HCT116 (cell line): ENCODE data around the gene PIK3IP1.

Experiments
- ELF1 ChIP-seq: IDR thresholded peaks from 2 replicates; pipeline ENCODE4 v1.6.1; 2012; ENCODE audit warnings: low read depth, borderline replicate concordance
- JUND ChIP-seq: IDR thresholded peaks from 2 replicates; pipeline ENCODE4 v1.6.1; 2012
- POLR2A ChIP-seq: IDR thresholded peaks from 2 replicates; pipeline ENCODE4 v1.7.0; 2011; ENCODE audit warnings: borderline replicate concordance; ENCODE audit not compliant: insufficient read depth, insufficient read length; ENCODE audit errors: extremely low read depth
- POLR2AphosphoS5 ChIP-seq: IDR thresholded peaks from 2 replicates; pipeline ENCODE4 v1.6.1; 2011; ENCODE audit warnings: mild to moderate bottlenecking, low read depth, low read length, moderate library complexity
- RAD21 ChIP-seq: IDR thresholded peaks from 2 replicates; pipeline ENCODE4 v1.6.1; 2012; ENCODE audit warnings: low read depth, mild to moderate bottlenecking
- REST ChIP-seq: IDR thresholded peaks from 2 replicates; pipeline ENCODE4 v1.6.1; 2012; ENCODE audit warnings: low read depth
- TCF7L2 ChIP-seq: IDR thresholded peaks from 2 replicates; pipeline ENCODE4 v1.7.0; 2011; ENCODE audit warnings: borderline replicate concordance, inconsistent platforms; ENCODE audit not compliant: insufficient read depth, insufficient read length; ENCODE audit errors: extremely low read depth
- TF ChIP-seq, protein P1 (sequence below), 3 experiments: fragments of 200-600 bp in 1 of 3; sonication (generic) in 1 of 3; IDR thresholded peaks in 2 of 3; conservative IDR thresholded peaks in 1 of 3; 2 replicates each; pipeline ENCODE4 v1.5.1; 2012 to 2017; ENCODE audit warnings: low read depth in 2 of 3, low read length in 2 of 3, antibody characterized with exemption in 1 of 3, borderline replicate concordance in 1 of 3, control low read depth in 1 of 3, mild to moderate bottlenecking in 1 of 3, mixed read lengths in 1 of 3, mixed run types in 1 of 3, moderate library complexity in 1 of 3; ENCODE audit not compliant: insufficient read depth in 1 of 3

DNA sequence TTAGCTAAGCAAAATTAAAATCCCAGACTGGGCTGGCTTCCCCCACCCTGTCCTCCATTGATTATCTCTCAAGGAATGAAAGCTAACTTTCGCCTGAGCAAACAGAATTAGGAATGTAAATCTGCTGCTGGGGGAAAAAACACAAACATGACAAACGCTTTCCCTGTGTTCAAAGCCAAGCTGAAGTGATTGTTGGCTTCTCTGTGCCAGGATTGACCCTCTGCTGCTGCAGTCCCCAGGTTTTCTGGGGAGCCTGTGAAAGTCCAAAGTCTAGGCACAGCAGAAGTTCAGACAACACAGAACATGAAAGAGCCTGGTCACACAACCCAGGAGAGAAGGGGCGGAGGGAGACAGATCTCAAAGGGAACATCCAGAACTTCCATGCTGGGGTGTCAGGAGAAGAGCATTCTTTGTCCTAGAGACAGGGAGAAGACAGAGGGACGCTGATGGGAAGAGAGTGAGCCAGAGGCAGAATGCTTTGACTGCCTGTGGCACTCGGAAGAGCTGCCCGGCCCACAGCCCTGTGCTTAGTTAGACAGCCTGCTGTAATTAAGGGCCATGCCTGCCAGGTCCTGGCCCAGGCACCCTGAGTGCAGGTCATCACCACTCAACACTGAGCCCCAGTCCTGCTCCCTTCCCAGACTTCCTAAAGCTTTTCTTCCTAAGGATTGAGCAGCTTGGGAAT lies 47.0 kb upstream of the PIK3IP1 start:
- TF ChIP-seq ELF1 (no peak), POLR2A (no peak), JUND (no peak), TCF7L2 (no peak), RAD21 (no peak), REST (no peak), POLR2AphosphoS5 (no peak)
- TF ChIP-seq, protein P1, sequence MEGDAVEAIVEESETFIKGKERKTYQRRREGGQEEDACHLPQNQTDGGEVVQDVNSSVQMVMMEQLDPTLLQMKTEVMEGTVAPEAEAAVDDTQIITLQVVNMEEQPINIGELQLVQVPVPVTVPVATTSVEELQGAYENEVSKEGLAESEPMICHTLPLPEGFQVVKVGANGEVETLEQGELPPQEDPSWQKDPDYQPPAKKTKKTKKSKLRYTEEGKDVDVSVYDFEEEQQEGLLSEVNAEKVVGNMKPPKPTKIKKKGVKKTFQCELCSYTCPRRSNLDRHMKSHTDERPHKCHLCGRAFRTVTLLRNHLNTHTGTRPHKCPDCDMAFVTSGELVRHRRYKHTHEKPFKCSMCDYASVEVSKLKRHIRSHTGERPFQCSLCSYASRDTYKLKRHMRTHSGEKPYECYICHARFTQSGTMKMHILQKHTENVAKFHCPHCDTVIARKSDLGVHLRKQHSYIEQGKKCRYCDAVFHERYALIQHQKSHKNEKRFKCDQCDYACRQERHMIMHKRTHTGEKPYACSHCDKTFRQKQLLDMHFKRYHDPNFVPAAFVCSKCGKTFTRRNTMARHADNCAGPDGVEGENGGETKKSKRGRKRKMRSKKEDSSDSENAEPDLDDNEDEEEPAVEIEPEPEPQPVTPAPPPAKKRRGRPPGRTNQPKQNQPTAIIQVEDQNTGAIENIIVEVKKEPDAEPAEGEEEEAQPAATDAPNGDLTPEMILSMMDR (IDR thresholded peaks at IDR 0.05 in 2 of 3, conservative IDR thresholded peaks at IDR 0.05 in 1 of 3; ENCODE audit: borderline replicate concordance in 1 of 3, insufficient read depth in 1 of 3, low read depth in 2 of 3, low read length in 2 of 3): no peak
